NCI-H82 (cell line): Measurements from ENCODE around the gene CAPZA3.
"Not testable (repeated sequence)": the region's sequence is repeated elsewhere in the genome, so short reads cannot be mapped to it uniquely, and the experiment has no call there.

Experiments
- DNase-seq: peaks from one replicate; lab custom pipeline; 2025; lab: John Stamatoyannopoulos, UW

Gene CAPZA3

GRCh38 chr12:18754124-18754707 lies 16.3 kb downstream of the CAPZA3 start:
- DNase-seq: no peak

DNA sequence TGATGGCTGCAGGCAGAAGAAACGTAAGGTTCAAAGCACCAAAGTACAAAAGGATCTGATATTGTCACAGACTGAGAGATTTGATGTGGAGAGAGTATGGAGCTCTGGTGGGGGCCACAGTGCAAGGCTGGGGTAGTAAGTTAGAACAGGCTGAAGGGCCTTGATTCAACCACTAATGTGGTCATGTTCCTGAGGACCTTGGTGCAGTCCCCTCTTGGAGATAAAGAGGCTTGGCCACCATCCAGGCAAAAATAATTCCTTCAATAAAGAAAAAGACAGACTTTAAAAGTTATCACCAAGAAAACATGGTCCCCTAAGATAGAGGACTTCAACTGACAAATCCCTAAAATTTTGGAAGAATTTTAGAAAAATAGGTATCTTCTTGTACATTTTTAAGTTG lies 17.4 kb downstream of the CAPZA3 start:
- no peak for DNase-seq

GRCh38 chr12:18766479-18766878 lies 28.6 kb downstream of the CAPZA3 start:
- not testable (repeated sequence) for DNase-seq

DNA sequence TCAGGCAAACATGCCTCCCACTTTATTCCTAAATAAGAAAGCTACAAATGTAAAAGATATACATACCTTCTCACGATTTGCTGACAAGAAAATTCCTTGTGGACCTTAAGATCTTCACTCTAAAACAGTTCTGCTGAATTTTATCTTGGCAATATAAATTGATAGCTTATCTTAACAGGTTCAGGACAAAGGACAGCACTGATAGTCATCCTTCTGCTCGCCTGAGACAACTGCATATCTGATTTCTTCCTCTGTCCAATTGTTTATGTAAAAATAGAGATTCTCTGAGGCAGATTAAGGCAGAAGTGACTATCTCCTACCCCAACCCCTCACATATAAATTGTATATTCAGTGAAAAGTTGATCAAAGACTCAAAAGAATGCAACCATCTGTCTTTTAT lies 44.9 kb downstream of the CAPZA3 start:
- no peak for DNase-seq

- DNase-seq: not testable (repeated sequence)
Measured at GRCh38 chr12:18785465-18785864, 47.5 kb downstream of the CAPZA3 start.
